ENCODE data around the gene HMG20A. TPM values are rescaled to one million over a fixed set of nuclear protein-coding genes. Genes with fewer than 3 reads are reported as not detected.

Gene HMG20A
- total RNA-seq, 1 experiment from 2014 or later: 60.2 TPM

GRCh38 chr15:77496715-77497109 lies 76.0 kb downstream of the HMG20A start:
- H3T11ph ChIP-seq (ENCODE audit: low read length): no peak overlapping the region
- no peaks in the 10 kb centered on the region for H3K79me2 ChIP-seq (ENCODE audit: insufficient read depth, low read length)
- no peak overlapping the region for H2BK15ac ChIP-seq (ENCODE audit: low read depth, low read length)
- no peak overlapping the region for H2BK12ac ChIP-seq (ENCODE audit: insufficient read length, low read depth, low read length)
- H2AFZ ChIP-seq (ENCODE audit: low read length): no peak overlapping the region
- H3K9ac ChIP-seq (ENCODE audit: extremely low read depth, insufficient read length, low read length): no peak overlapping the region
- no peak overlapping the region for H2BK20ac ChIP-seq (ENCODE audit: low read depth, low read length, poor library complexity, severe bottlenecking)
- H3K79me1 ChIP-seq (ENCODE audit: insufficient read depth, low read depth, low read length, poor library complexity, severe bottlenecking): no peaks in the 10 kb centered on the region
- Mint-ChIP-seq H3K4me1 (peaks cover 49 to 52% of the 10 kb centered on the region in 2 experiments), H3K4me3 (peak overlapping the region in 1 of 2 experiments; percentile 30; a peak in 1 of 5 replicates), H3K9me3 (no peaks in the 10 kb centered on the region), H3K36me3 (ENCODE audit: insufficient read depth in 1 of 3, low read depth in 3 of 3) (peaks cover 0 to 4% (median 2%) of the 10 kb centered on the region in 3 experiments; a peak in 3 of 7 replicates), H3K27ac (peak overlapping the region in 1 of 3 experiments; percentile 92; a peak in 3 of 7 replicates), H3K27me3 (ENCODE audit: low read depth) (no peaks in the 10 kb centered on the region; the same call in 1 of the 2 replicates)
- H4K5ac ChIP-seq (ENCODE audit: insufficient read length, low read depth, low read length): no peak overlapping the region
- no peak overlapping the region for H2BK5ac ChIP-seq (ENCODE audit: insufficient read length, low read length)
- peak overlapping the region; percentile 22 for H4K91ac ChIP-seq (ENCODE audit: insufficient read length, low read depth, low read length)
- no peaks in the 10 kb centered on the region for H3K9me3 ChIP-seq (ENCODE audit: control insufficient read depth, low read depth, low read length)
- H3K27me3 ChIP-seq (ENCODE audit: insufficient read depth, low read length): no peaks in the 10 kb centered on the region
- H3K18ac ChIP-seq (ENCODE audit: insufficient read length, low read depth, low read length): peak overlapping the region; percentile 11
- H3K23ac ChIP-seq (ENCODE audit: insufficient read length, low read depth, low read length): no peak overlapping the region
- H3K4me2 ChIP-seq (ENCODE audit: insufficient read depth, insufficient read length, low read length): no peak overlapping the region
- peak; percentile 98 for TF ChIP-seq CTCF (conservative IDR thresholded peaks at IDR 0.05)
- H2AK5ac ChIP-seq (ENCODE audit: insufficient read length, low read length): no peak overlapping the region
- peaks cover 20% of the 10 kb centered on the region; the same call in 1 of the 2 replicates for H3K4me1 ChIP-seq (ENCODE audit: insufficient read depth, low read length)
- H3K56ac ChIP-seq (ENCODE audit: insufficient read length, low read depth, low read length): no peak overlapping the region
- WGBS (ENCODE audit: extremely low coverage, insufficient read length, low lambda C conversion rate): no CpG with 5 or more reads among the region's 16 CpGs
- H4K20me1 ChIP-seq (ENCODE audit: control insufficient read depth, insufficient read depth, insufficient read length): no peaks in the 10 kb centered on the region
- H3K23me2 ChIP-seq (ENCODE audit: insufficient read length, low read depth, low read length, poor library complexity, severe bottlenecking): no peaks in the 10 kb centered on the region
- no peak overlapping the region for H2BK120ac ChIP-seq (ENCODE audit: low read depth, low read length, poor library complexity, severe bottlenecking)
- H4K8ac ChIP-seq (replicated peaks; ENCODE audit: insufficient read length, low read depth, low read length): no peak overlapping the region
- no peak overlapping the region for H3K4ac ChIP-seq (ENCODE audit: low read depth, low read length)
- H3K14ac ChIP-seq (ENCODE audit: insufficient read depth, low read length): no peak overlapping the region
- no peak overlapping the region for H3K27ac ChIP-seq (ENCODE audit: insufficient read length, low read depth, low read length)
- peak; percentile 90 for DNase-seq

All from H9 (cell line).